SHP77 (cell line): ENCODE measurements around the gene NHLRC2.
A peak's percentile ranks its signal among the peaks of the same experiment; 100 is the strongest.
"Not testable (repeated sequence)": the region's sequence is repeated elsewhere in the genome, so short reads cannot be mapped to it uniquely, and the experiment has no call there.

Experiments used
- DNase-seq, 2 experiments: peaks; one replicate each; lab custom pipeline; 2025; lab: John Stamatoyannopoulos, UW

Gene NHLRC2, protein sequence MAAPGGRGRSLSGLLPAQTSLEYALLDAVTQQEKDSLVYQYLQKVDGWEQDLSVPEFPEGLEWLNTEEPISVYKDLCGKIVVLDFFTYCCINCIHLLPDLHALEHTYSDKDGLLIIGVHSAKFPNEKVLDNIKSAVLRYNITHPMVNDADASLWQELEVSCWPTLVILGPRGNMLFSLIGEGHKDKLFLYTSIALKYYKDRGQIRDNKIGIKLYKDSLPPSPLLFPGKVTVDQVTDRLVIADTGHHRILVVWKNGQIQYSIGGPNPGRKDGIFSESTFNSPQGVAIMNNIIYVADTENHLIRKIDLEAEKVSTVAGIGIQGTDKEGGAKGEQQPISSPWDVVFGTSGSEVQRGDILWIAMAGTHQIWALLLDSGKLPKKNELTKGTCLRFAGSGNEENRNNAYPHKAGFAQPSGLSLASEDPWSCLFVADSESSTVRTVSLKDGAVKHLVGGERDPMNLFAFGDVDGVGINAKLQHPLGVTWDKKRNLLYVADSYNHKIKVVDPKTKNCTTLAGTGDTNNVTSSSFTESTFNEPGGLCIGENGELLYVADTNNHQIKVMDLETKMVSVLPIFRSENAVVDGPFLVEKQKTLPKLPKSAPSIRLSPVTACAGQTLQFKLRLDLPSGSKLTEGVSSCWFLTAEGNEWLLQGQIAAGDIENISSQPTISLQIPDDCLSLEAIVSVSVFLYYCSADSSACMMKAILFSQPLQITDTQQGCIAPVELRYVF

DNA sequence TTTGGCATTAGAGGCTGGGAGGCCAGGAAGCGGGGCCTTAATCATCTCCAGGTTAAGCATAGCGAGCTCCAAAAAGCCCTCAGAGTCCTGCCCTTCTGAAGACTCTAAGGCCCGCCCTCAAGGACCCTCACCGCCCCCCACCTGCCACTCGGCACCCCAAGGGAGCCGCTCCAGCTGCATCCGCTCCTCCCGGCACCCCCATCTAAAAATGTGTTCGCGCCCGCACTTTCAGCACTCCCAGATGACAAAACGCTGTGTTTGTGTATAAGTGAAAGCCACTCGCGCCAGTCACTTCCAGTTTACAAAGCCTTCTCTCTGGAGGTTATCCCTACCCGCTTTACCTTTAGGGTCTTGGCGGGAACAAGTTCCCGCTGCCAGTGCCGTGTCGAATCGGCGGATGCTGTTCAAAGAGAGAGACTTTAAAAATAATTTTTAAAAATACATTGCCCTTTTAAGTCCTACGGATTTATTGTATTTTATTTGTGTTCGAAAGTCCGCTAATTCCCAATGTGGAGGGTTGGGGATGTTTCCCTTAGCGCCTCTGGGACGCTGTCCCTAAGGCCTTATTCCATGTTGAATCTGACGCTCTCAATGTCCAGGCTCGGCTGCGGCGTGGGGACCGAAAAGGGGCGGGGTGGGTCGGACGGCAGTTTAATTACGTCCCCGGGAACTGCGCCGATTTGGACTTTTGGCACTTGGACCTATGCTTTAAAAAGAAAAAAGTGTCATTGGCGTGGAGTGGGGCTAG lies at the start of gene NHLRC2, which contains the start of gene DCLRE1A:
Gene NHLRC2 (plus strand): TSS at position 649 of the 748 bp plus-strand sequence. CDS start 212 bp downstream, outside the sequence.
Gene DCLRE1A (minus strand): TSS at position 70 of the 748 bp plus-strand sequence. CDS start 900 bp downstream, outside the sequence.
- peak; percentile 76 to 87 for DNase-seq

GRCh38 chr10:113806503-113806902 lies 48.0 kb upstream of the NHLRC2 start:
- no peak for DNase-seq

GRCh38 chr10:113808168-113808567 lies 46.3 kb upstream of the NHLRC2 start:
- DNase-seq = no peak

DNA sequence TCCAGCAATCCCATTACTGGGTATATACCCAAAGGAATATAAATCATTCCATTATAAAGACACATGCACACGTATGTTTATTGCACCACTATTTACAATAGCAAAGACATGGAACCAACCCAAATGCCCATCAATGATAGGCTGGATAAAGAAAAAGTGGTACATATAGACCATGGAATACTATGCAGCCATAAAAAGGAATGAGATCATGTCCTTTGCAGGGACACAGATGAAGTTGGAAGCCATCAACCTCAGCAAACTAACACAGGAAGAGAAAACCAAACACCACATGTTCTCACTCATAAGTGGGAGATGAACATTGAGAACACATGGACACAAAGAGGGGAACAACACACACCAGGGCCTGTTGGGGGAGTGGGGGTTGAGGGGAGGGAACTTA lies 39.8 kb upstream of the NHLRC2 start:
- not testable (repeated sequence) for DNase-seq

DNA sequence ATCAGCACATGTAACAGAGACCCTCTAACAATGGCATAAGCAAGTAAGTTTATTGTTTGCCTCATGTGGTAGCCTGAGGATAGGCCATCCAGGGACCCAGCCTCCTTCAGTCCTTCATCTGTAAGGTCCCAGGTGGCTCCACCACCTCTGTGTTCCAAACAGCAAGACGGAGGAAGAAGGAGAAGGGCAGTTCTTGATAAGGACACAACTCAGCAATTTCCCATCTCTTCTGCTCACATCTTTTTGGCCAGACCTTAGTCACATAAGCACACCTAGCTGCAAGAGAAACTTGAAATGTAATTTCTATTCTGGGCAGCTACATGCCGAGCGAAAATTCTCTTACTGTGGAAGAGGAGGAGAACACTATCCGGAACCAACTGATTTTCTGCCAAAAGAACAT lies 34.5 kb upstream of the NHLRC2 start:
- DNase-seq = no peak

DNA sequence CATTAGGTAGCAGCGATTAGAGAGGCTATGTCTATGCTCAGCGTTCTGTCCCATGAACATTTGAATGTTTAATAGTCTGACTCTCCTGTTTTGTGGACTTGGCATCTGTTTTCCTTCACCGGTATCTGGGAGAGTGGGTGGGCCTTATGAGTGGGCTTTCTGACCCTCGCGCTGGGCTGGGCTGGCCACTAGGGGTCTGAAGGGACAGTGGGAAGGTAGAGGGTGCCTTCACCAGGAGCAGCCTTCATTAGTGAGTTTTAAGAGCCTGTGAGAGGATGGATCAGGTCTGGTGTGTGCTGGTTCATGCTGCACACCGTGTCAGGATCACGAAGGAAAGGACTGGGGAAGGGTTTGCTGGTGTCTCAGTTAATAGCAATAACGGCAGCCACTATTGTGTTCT lies 34.0 kb upstream of the NHLRC2 start:
- no peak for DNase-seq

GRCh38 chr10:113821306-113821705 lies 33.2 kb upstream of the NHLRC2 start:
- not testable (repeated sequence) for DNase-seq

- no peak for DNase-seq
Measured at GRCh38 chr10:113822174-113822573, 32.3 kb upstream of the NHLRC2 start.

DNA sequence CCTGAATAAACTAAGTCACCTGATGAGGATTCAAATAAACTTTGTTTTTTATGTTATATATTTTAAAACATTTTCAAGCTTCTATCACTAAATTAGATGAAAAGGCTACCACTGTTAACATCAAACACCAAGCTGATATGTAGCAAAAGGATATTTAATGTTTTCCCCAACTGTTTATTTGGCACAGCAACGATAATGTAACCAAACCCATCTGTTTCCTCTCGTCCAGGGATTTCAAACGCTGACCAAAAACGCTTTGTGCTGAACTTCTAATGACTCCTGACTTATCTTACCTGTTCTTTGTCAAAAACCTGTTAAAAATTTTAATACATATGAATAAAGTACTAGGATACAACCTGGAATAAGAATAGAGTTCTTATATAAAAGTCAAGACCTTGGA lies 31.1 kb upstream of the NHLRC2 start:
- no peak for DNase-seq

GRCh38 chr10:113825791-113826190 lies 28.7 kb upstream of the NHLRC2 start:
- no peak for DNase-seq

- not testable (repeated sequence) for DNase-seq
Measured at GRCh38 chr10:113828567-113828966, 25.9 kb upstream of the NHLRC2 start.

DNA sequence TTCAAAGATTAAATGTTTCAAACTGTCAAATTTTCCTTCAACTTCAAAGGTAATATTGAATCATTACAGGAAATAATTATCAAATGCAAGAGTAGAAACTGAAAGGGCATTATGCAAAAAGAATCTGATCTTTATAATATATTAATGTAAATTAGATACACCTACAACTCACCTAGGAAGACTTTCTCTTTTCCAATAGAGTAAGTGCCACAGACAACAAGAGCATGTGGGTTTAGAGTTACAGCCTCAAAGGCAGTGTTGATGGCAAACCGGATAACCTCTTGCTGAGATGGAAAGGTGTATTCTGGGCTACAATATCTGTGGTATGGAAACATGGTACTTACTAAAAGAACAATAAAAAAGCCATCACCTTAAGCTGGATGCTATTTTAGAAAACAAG lies 12.3 kb upstream of the NHLRC2 start:
- DNase-seq = no peak

DNA sequence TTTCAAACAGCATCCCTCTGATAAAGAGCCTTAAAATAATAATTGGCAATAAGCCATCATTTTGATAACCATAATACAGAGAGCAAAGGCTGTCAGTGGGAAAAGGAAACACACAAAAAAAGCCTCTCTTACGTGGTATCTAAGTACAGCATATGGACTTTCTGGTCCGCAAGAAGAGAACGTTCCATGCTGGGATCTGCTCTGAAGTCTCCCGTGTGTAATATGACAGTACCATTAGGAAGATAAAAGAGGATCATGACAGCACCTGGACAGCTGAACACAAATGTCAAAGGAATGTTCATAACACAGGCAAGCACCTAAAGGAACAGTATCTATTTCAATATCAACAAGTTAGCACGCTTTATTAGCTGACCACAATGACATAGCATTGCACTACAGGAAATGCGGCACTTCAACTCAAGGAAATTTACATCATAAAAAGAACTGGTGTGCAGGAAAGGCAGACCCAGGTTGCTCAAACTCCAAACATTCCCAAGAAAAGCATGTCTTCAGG lies 10.4 kb upstream of the NHLRC2 start:
- no peak for DNase-seq

DNA sequence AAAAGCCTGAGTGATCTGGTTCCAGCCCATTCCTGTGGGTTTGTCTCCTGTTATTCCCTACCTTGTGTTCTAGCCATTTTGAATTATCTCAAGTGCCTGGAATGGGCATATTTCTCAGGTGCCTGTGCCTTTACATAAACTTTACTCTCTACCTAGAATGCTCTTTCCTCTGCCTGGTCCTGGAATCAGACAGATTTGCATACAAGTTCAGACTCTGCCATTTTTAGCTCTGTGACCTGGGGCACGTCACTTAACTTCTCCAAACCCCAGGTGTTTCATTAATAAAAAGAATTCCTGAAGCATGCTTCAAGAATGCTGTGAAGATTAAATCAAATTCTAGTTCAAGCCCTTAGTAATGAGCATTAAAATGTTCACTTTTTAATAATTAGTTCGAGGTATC lies 8.4 kb upstream of the NHLRC2 start:
- DNase-seq = no peak

- DNase-seq = no peak
Measured at GRCh38 chr10:113849140-113849803, 5.2 kb upstream of the NHLRC2 start.

GRCh38 chr10:113849946-113850345 lies 4.5 kb upstream of the NHLRC2 start:
- no peak for DNase-seq

- DNase-seq = peak in 1 of 2 experiments; percentile 42
Measured at GRCh38 chr10:113853578-113854012, 866 bp upstream of the NHLRC2 start.

- peak in 1 of 2 experiments; percentile 45 for DNase-seq
Measured at GRCh38 chr10:113854761-113855588, 514 bp downstream of the NHLRC2 start.

- DNase-seq = no peak
Measured at GRCh38 chr10:113856563-113856962, 2.1 kb downstream of the NHLRC2 start.

- no peak for DNase-seq
Measured at GRCh38 chr10:113857210-113857609, 2.7 kb downstream of the NHLRC2 start.

DNA sequence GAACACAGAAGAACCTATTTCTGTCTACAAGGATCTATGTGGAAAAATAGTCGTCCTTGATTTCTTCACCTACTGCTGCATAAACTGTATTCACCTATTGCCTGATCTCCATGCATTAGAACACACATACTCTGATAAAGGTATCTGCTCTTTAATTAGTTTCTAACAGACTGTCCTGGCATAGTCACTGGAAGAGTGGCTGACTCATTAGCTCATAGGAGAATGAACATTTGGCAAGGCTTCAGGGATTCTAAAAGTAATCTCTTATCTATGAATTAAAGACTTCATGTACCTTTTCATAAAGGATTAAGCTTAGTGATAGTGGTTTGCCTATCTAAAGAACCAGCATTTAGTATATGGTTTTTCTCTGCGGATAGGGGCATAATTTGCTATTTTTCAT lies 4.1 kb downstream of the NHLRC2 start:
- DNase-seq = no peak
